GM23248 (cell line): ENCODE measurements around the gene COPZ2. TPM values are rescaled to one million over a fixed set of nuclear protein-coding genes. Genes with fewer than 3 reads are reported as not detected.
A peak's percentile ranks its signal among the peaks of the same experiment; 100 is the strongest.
"Not testable (repeated sequence)": the region's sequence is repeated elsewhere in the genome, so short reads cannot be mapped to it uniquely, and the experiment has no call there.

ENCODE experiments used
- DNase-seq: peaks from one replicate; pipeline ENCODE4 v3.0.0-alpha.2; 2015
- H2AFZ ChIP-seq: fragments of 200-600 bp; sonication (generic); 2 replicates; pipeline ENCODE4 v1.6.1; 2016; ENCODE audit warnings: antibody characterized with exemption
- H3F3A ChIP-seq: fragments of 200-600 bp; sonication (generic); 2 replicates; pipeline ENCODE4 v1.6.1; 2016; ENCODE audit warnings: mild to moderate bottlenecking, antibody characterized with exemption, mixed run types; ENCODE audit not compliant: insufficient read depth
- H3K27ac ChIP-seq: fragments of 200-600 bp; sonication (generic); 2 replicates; pipeline ENCODE4 v1.5.1; 2016; ENCODE audit warnings: mild to moderate bottlenecking
- H3K27me3 ChIP-seq: fragments of 200-600 bp; sonication (generic); replicated peaks from 2 replicates; pipeline ENCODE4 v1.6.1; 2016; ENCODE audit warnings: mild to moderate bottlenecking; ENCODE audit not compliant: insufficient read depth
- H3K36me3 ChIP-seq: fragments of 200-600 bp; sonication (generic); 2 replicates; pipeline ENCODE4 v1.6.1; 2016; ENCODE audit warnings: low read depth, mild to moderate bottlenecking
- H3K4me1 ChIP-seq: fragments of 200-600 bp; sonication (generic); 2 replicates; pipeline ENCODE4 v1.6.1; 2016; ENCODE audit warnings: mild to moderate bottlenecking; ENCODE audit not compliant: insufficient read depth
- H3K4me2 ChIP-seq: fragments of 200-600 bp; sonication (generic); one replicate; pipeline ENCODE4 v1.6.1; 2016; ENCODE audit warnings: mild to moderate bottlenecking; ENCODE audit not compliant: unreplicated experiment
- H3K4me3 ChIP-seq: fragments of 200-600 bp; sonication (generic); 2 replicates; pipeline ENCODE4 v1.5.1; 2016; ENCODE audit warnings: mild to moderate bottlenecking
- H3K79me2 ChIP-seq: fragments of 200-600 bp; sonication (generic); 2 replicates; pipeline ENCODE4 v1.6.1; 2016; ENCODE audit warnings: mild to moderate bottlenecking; ENCODE audit not compliant: insufficient read depth
- H3K9ac ChIP-seq: fragments of 200-600 bp; sonication (generic); 2 replicates; pipeline ENCODE4 v1.6.1; 2016; ENCODE audit warnings: mild to moderate bottlenecking
- H3K9me2 ChIP-seq: fragments of 200-600 bp; sonication (generic); 2 replicates; pipeline ENCODE4 v1.6.1; 2016; ENCODE audit warnings: mixed run types, mild to moderate bottlenecking, moderate library complexity; ENCODE audit not compliant: insufficient read depth
- H3K9me3 ChIP-seq: fragments of 200-600 bp; sonication (generic); one replicate; pipeline ENCODE4 v1.6.1; 2017; ENCODE audit warnings: low read depth
- H4K20me1 ChIP-seq: fragments of 200-600 bp; sonication (generic); 2 replicates; pipeline ENCODE4 v1.6.0; 2016; ENCODE audit not compliant: insufficient read depth
- EZH2 ChIP-seq: fragments of 200-600 bp; sonication (generic); IDR thresholded peaks from 2 replicates; pipeline ENCODE4 v1.6.1; 2018; ENCODE audit warnings: antibody characterized with exemption, mild to moderate bottlenecking; ENCODE audit not compliant: insufficient read depth, poor library complexity, severe bottlenecking
- EZH2phosphoT487 ChIP-seq: fragments of 200-600 bp; sonication (generic); IDR thresholded peaks from 2 replicates; pipeline ENCODE4 v1.6.1; 2018; ENCODE audit warnings: antibody characterized with exemption, moderate library complexity, mild to moderate bottlenecking, low read depth; ENCODE audit not compliant: insufficient read depth
- WGBS, 2 experiments: methylation state at CpG; one replicate each; pipeline ENCODE4 v1.1.6; 2015 to 2017; ENCODE audit warnings: low lambda C conversion rate in 2 of 2, low coverage in 1 of 2; ENCODE audit errors: missing lambda C conversion rate in 2 of 2; 5-methylcytosine and 5-hydroxymethylcytosine counted together
- in situ Hi-C: fragments of 300-500 bp; cut with MboI; formaldehyde crosslinking; loops from 2 replicates; pipeline ENCODE4 v1.15.0; 2020
- polyA plus RNA-seq: library from polyadenylated mRNA; unstranded; fragments of >200 nt; fragmentation: Nextera tagmentation; extraction: Ambion mirVana; gene quantifications from 2 replicates; pipeline ENCODE4 v1.2.1, GENCODE V29; 2016
- total RNA-seq: library from RNA; depleted of rRNA; stranded (reverse); fragments of >200 nt; shearing (Covaris generic); gene quantifications from 2 replicates; pipeline ENCODE4 v1.2.3, GENCODE V29; 2014

COPZ2 gene
- total and polyA plus RNA-seq, 2 experiments from 2014 or later = 148 to 399 TPM

- Histone ChIP-seq H3F3A (peaks cover 32% of the 10 kb centered on the region), H3K4me2 (peak overlapping the region; percentile 98), H3K79me2 (no peaks in the 10 kb centered on the region), H3K4me3 (peak overlapping the region; percentile 78), H3K36me3 (no peaks in the 10 kb centered on the region), H3K27me3 (no peaks in the 10 kb centered on the region), H2AFZ (peak overlapping the region; percentile 77), H3K9me2 (no peaks in the 10 kb centered on the region), H3K9me3 (no peaks in the 10 kb centered on the region), H4K20me1 (no peaks in the 10 kb centered on the region), H3K4me1 (peaks cover 26% of the 10 kb centered on the region), H3K9ac (peak overlapping the region; percentile 85), H3K27ac (peak overlapping the region; percentile 88)
- no peak for TF ChIP-seq EZH2
- no peak for TF ChIP-seq EZH2phosphoT487
- in situ Hi-C loops = loop anchor here (5.0 kb wide), 1 partner anchor 48 kb away; no protein-coding TSS in a partner anchor
- whole genome bisulfite sequencing, 2 experiments = 0 to 3% methylated on average over 50 to 51 of the region's 54 CpGs
- DNase-seq = peak; percentile 83
Observed at GRCh38 chr17:48024149-48025039, 13.2 kb downstream of the COPZ2 start.

- peak overlapping the region; percentile 98 for H3K4me2 ChIP-seq
- H3K9ac ChIP-seq = peak overlapping the region; percentile 85
- H2AFZ ChIP-seq = peak overlapping the region; percentile 77
- DNase-seq = peak; percentile 95
- H3K4me3 ChIP-seq = peak overlapping the region; percentile 78
- H4K20me1 ChIP-seq = no peaks in the 10 kb centered on the region
- no peaks in the 10 kb centered on the region for H3K27me3 ChIP-seq
- peak overlapping the region; percentile 88 for H3K27ac ChIP-seq
- peaks cover 26% of the 10 kb centered on the region for H3K4me1 ChIP-seq
- no peaks in the 10 kb centered on the region for H3K79me2 ChIP-seq
- no peaks in the 10 kb centered on the region for H3K9me2 ChIP-seq
- H3K36me3 ChIP-seq = no peaks in the 10 kb centered on the region
- no peaks in the 10 kb centered on the region for H3K9me3 ChIP-seq
- TF ChIP-seq EZH2 = no peak
- no peak for TF ChIP-seq EZH2phosphoT487
- WGBS, 2 experiments = 1 to 3% methylated on average over 50 to 54 of the region's 54 CpGs
- in situ Hi-C loops = no loop called here
- peaks cover 29% of the 10 kb centered on the region for H3F3A ChIP-seq
Observed at GRCh38 chr17:48023400-48024148, 14.0 kb downstream of the COPZ2 start.

GRCh38 chr17:48022901-48023300 lies 14.7 kb downstream of the COPZ2 start:
- Histone ChIP-seq H3K9me3 (no peaks in the 10 kb centered on the region), H3K4me3 (peak overlapping the region; percentile 78; the same call in 1 of the 2 replicates), H4K20me1 (no peaks in the 10 kb centered on the region), H2AFZ (peak overlapping the region; percentile 77; the same call in 1 of the 2 replicates), H3K27ac (peak overlapping the region; percentile 88), H3K36me3 (no peaks in the 10 kb centered on the region), H3K27me3 (no peaks in the 10 kb centered on the region), H3K9ac (0 out of 2 replicates have a peak overlapping the region, but pooled peaks have one; percentile 85), H3K79me2 (no peaks in the 10 kb centered on the region), H3K9me2 (no peaks in the 10 kb centered on the region), H3F3A (peaks cover 29% of the 10 kb centered on the region), H3K4me2 (peak overlapping the region; percentile 98), H3K4me1 (peaks cover 26% of the 10 kb centered on the region)
- no peak for TF ChIP-seq EZH2
- TF ChIP-seq EZH2phosphoT487 = no peak
- in situ Hi-C loops = no loop called here
- WGBS, 2 experiments = 40 to 52% methylated on average over 6 of the region's 6 CpGs
- DNase-seq = peak; percentile 44

- no peak overlapping the region for H3K9ac ChIP-seq
- no peaks in the 10 kb centered on the region for H3K79me2 ChIP-seq
- in situ Hi-C loops = no loop called here
- H3K27me3 ChIP-seq = no peaks in the 10 kb centered on the region
- no peak for DNase-seq
- H3F3A ChIP-seq = peaks cover 21% of the 10 kb centered on the region
- no peaks in the 10 kb centered on the region for H3K36me3 ChIP-seq
- H3K4me1 ChIP-seq = peaks cover 22% of the 10 kb centered on the region
- WGBS, 2 experiments = 70 to 73% methylated on average over 4 to 5 of the region's 5 CpGs
- no peak overlapping the region for H2AFZ ChIP-seq
- H4K20me1 ChIP-seq = no peaks in the 10 kb centered on the region
- H3K27ac ChIP-seq = no peak overlapping the region
- TF ChIP-seq EZH2 (no peak), EZH2phosphoT487 (no peak)
- no peaks in the 10 kb centered on the region for H3K9me3 ChIP-seq
- no peak overlapping the region for H3K4me3 ChIP-seq
- no peak overlapping the region for H3K4me2 ChIP-seq
- H3K9me2 ChIP-seq = no peaks in the 10 kb centered on the region
Observed at GRCh38 chr17:48021934-48022333, 15.7 kb downstream of the COPZ2 start.

- not testable (repeated sequence) for H3K27ac ChIP-seq, H3K4me1 ChIP-seq, H3K4me3 ChIP-seq, H3F3A ChIP-seq, H3K27me3 ChIP-seq, H3K9me3 ChIP-seq, H4K20me1 ChIP-seq, H3K9me2 ChIP-seq, H3K36me3 ChIP-seq, H3K79me2 ChIP-seq, H3K9ac ChIP-seq, DNase-seq, H3K4me2 ChIP-seq, H2AFZ ChIP-seq
- in situ Hi-C loops = loop anchor here (5.0 kb wide), 1 partner anchor 40 kb away; no protein-coding TSS in a partner anchor
- WGBS, 2 experiments = 81 to 92% methylated on average over 4 of the region's 4 CpGs
Observed at GRCh38 chr17:48017817-48018158, 19.8 kb downstream of the COPZ2 start.
